GM10266 (cell line): ENCODE results near the gene GIGYF2.

ENCODE experiments used
- DNase-seq: peaks from one replicate; pipeline ENCODE4 v3.0.0; 2012; ENCODE audit errors: extremely low spot score
- TF ChIP-seq, protein P1 (sequence below): IDR thresholded peaks from 2 replicates; pipeline ENCODE4 v1.5.1; 2012; ENCODE audit warnings: mild to moderate bottlenecking, low read depth; ENCODE audit not compliant: control insufficient read depth, insufficient read depth; ENCODE audit errors: missing control alignments

Gene GIGYF2

GRCh38 chr2:232728785-232729184 is 31.7 kb downstream of the GIGYF2 start:
- TF ChIP-seq, protein P1, sequence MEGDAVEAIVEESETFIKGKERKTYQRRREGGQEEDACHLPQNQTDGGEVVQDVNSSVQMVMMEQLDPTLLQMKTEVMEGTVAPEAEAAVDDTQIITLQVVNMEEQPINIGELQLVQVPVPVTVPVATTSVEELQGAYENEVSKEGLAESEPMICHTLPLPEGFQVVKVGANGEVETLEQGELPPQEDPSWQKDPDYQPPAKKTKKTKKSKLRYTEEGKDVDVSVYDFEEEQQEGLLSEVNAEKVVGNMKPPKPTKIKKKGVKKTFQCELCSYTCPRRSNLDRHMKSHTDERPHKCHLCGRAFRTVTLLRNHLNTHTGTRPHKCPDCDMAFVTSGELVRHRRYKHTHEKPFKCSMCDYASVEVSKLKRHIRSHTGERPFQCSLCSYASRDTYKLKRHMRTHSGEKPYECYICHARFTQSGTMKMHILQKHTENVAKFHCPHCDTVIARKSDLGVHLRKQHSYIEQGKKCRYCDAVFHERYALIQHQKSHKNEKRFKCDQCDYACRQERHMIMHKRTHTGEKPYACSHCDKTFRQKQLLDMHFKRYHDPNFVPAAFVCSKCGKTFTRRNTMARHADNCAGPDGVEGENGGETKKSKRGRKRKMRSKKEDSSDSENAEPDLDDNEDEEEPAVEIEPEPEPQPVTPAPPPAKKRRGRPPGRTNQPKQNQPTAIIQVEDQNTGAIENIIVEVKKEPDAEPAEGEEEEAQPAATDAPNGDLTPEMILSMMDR = no peak
- DNase-seq = no peak

- DNase-seq = no peak
Measured at GRCh38 chr2:232731470-232731869, 34.3 kb downstream of the GIGYF2 start.

DNA sequence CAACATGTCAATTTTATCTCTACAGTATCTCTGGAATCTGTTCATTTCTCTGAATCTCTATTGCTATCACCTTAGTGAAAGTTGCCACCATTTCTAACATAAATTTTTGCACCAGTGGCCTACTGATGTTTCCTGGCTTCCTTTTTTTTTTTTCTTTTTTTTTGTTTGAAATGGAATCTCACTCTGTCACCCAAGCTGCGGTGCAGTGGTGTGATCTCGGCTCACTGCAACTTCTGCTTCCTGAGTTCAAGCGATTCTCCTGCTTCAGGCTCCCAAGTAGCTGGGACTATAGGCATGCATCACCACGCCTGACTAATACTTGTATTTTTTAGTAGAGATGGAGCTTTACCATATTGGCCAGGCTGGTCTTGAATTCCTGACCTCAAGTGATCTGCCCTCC is 44.2 kb downstream of the GIGYF2 start:
- TF ChIP-seq, protein P1 = no peak
- no peak for DNase-seq

More at GRCh38 chr2:232731470-232731869, 34.3 kb downstream of the GIGYF2 start:
- TF ChIP-seq, protein P1 = no peak

DNA sequence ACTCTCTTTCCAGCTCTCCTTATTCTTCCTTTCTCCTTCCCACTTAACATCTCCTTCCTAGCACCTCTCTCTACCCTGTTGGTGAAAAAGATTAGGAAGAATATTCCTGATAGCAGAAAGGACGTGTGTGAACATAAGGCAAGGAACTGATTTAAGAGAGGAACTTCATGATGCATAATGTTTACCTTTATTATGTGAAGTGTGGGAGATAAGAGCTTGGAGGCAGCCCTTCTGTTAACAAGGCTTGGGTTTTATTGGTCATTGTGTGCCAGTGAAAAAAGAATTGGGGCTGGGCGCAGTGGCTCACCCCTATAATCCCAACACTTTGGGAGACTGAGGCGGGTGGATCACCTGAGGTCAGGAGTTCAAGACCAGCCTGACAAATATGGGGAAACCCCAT is 44.8 kb downstream of the GIGYF2 start:
- TF ChIP-seq, protein P1 = no peak
- no peak for DNase-seq

GRCh38 chr2:232744963-232745362 is 47.8 kb downstream of the GIGYF2 start:
- TF ChIP-seq, protein P1 = no peak

DNA sequence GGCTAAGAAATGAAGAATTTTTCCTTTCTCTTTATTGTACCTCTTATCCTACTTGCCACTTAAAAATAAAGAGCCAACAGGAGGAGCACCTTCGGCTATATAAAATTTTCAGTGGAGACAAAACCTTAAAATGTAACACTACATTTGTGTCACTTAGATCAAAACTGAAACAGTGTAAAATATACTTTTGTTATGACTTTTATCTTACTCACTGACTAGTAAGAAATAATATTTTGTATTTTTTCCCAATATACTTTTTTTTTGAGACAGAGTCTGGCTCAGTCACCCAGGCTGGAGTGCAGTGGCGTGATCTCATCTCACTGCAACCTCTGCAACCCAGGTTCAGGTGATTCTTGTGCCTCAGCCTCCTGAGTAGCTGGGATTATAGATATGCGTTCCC is 50.9 kb downstream of the GIGYF2 start:
- TF ChIP-seq, protein P1 = no peak
- DNase-seq = no peak

More at GRCh38 chr2:232744963-232745362, 47.8 kb downstream of the GIGYF2 start:
- no peak for DNase-seq

DNA sequence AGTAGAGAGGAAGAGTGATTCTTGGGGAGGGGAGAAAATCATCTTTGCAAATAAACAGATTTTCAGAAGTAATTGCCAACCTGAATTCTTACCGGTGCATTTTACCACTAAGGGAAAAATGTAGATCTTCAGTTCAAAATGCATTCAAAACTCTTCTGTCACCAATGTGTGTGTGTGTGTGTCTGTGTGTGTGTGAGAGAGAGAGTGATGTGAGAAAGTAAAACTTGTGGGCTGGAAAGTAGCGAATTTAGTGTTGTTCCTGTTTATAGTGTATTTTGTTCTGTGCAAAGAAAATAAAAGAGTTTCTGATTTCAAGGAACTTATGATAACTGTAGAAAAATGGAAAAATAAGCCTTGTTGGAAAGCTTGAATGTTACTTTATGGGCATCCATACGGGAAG is 52.2 kb downstream of the GIGYF2 start:
- TF ChIP-seq, protein P1 = no peak
- no peak for DNase-seq
